SW480 (cell line): ENCODE data around the gene TBC1D9B.
"Not testable (repeated sequence)": the region's sequence is repeated elsewhere in the genome, so short reads cannot be mapped to it uniquely, and the experiment has no call there.

Experiments
- DNase-seq: peaks from one replicate; pipeline ENCODE4 v3.0.0-alpha.2; 2016; ENCODE audit warnings: low spot score

Gene TBC1D9B

DNA sequence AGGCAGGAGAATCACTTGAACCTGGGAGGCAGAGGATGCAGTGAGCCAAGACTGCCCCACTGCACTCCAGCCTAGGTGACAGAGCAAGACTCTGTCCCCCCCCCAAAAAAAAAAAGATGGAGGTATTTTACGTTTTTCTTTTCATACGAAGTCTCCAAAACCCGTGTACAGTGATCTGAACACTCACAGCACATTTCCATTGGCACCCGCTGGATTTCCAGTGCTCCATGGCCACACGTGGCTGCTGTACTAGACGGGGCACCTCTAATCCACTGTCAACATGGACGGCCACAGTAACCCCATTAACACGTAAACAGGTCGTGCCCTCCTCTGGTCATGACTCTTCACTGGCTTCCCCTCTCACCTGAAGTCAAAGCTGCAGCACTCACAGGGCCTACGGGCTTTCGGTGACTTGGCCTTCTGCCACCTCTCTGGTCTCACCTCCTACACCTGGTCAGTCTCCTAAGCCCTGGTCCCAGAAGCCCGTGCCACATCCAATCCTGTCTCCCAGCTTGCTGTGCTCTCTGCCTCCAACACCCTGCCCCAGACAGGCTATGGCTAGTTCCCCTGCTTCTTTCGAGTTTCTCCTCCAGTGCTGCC is 22.1 kb downstream of the TBC1D9B start:
- DNase-seq = no peak

DNA sequence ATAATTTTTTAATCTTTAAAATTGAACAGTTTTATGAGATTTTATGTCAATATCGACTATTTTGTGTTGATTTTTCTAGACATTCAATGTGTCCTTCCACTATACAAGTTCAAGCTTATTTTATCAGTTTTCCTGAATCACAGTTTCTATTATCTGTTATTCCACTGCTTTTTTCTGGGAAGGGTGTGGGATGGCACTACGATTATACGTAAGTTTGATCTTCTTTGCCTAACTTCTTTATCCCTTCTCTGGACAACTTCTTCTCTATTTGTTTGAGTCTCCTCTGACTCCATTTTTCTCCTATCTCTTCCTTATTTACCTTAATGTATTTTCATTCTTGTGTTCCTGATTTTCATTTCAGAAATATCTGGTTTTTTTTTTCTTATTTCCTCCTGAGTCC is 24.5 kb downstream of the TBC1D9B start:
- DNase-seq = no peak

DNA sequence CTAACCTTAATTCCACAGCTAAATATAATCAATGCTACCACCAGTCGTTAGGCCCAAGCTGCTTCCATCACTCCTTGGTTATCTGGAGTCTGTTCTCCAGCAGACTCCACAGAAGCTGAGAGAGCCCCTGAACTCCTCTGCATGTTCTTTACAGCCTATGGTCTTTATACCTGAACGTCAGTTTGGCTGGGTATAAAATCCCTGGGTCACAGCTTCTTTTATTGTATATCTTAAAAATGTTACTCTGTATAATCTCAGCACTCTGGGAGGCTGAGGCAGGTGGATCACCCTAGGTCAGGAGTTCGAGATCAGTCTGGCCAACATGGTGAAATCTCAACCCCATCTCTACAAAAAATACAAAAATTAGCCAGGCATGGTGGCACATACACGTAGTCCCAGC is 25.4 kb downstream of the TBC1D9B start:
- no peak for DNase-seq

DNA sequence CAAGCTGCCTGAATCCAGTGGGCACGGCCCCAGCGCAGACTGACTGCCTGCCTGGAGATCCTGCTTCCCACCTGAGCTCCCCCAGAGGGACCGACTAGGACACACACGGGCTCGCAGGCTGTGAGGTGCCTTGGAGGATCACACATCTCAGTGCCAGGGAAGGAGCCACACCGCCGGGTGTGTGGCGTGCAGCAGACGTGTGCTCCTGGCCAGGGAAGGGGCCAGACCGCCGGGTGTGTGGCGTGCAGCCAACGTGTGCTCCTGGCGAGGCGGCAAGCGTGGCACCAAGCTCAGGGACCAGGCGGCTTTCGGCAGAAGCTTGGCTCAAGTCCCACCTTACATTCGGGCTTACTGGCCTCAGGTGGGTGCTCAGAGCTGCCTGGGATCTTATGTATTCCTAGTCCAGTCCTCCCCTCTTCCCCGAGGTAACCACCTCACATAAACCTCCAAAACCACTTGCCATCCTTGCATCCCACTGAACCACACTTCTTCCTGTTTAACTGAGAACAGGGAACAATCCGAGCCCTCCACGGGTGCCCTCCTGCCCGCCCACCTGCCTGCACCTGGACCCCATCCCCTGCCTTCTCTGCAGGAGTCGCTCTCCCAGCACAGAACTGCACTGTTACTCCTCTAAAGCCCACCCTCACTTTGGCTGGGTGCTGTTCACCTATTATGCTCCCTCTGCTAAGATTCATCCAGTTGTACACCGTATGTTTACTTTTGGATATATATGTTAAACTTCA is 26.7 kb downstream of the TBC1D9B start:
- no peak for DNase-seq

DNA sequence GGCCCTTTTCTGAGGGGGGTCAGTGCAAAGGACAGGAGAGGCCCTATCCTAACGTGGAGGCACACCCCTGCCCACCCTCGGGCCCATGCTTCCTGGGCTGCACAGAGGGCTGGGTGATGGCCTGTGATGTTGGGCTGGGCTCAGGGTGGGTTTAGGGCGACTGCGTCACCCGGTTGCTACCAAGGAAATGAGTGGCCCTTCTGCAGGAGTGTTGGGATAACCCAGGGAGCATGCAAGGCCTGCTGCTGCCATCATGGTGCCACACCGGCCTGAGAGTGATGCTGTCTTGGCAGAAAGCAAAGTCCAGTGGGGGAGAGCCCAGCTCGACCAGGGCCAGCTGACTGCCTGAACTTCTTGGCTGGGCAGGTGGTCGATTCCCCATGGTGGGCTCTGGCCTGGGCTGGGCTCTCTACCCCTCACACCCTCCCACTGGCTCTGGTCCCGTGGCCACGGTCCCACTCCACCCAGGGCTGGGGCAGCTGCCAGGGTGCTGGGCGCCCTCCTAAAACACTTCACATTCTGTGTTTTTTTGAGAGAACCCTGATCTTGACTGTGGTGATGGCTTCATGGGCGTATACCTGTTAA is 27.5 kb downstream of the TBC1D9B start:
- DNase-seq = no peak

DNA sequence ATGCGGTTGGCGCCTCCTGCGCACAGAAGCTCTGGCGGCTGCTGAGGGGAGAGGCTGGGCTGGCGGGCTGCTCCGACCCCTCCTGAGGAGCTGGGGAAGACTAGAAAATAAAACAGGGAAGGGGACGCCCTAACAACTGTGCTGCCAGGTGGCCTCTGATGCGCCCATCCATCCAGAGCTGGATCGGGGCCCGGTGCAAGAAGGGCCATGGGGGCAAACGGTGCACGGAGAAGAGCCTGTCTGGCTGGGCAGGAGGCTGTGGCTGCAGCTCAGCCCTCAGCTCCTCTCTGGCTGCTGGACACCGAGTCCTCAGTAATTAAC is 28.0 kb downstream of the TBC1D9B start:
- no peak for DNase-seq

DNA sequence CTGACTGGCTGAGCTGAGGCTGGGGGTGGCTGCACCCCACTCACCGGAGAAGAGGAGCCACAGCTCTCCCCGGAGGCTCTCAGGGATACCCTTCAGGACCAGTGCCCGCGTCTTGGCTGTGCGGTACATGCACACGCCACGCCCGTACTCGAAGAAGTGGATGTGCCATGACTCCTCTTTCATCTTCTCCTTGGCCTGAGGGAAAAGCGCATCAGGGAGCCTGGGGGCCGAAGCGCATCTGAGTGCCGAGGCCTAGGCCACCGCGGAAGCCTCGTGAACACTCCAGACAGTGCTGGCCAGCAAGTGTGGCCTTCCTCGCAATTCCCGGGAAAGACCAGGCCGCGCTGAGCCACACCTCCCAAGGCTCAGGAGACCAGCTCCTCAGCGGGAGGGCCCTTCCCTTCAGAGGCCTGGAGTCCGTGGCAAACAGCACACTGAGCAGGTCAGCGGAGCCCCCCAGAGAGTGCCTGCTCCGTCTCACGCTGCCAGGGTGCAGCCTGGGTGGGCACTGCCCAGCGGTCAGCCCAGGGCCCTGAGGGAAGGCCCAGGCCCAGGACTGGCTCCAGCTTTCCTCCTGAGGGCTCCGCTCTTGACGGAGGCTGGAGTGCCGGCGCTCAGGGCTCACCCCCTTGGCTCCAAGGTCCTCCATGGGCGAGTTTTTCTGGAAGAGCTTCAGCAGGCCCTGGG is 28.6 kb downstream of the TBC1D9B start:
- DNase-seq = no peak

DNA sequence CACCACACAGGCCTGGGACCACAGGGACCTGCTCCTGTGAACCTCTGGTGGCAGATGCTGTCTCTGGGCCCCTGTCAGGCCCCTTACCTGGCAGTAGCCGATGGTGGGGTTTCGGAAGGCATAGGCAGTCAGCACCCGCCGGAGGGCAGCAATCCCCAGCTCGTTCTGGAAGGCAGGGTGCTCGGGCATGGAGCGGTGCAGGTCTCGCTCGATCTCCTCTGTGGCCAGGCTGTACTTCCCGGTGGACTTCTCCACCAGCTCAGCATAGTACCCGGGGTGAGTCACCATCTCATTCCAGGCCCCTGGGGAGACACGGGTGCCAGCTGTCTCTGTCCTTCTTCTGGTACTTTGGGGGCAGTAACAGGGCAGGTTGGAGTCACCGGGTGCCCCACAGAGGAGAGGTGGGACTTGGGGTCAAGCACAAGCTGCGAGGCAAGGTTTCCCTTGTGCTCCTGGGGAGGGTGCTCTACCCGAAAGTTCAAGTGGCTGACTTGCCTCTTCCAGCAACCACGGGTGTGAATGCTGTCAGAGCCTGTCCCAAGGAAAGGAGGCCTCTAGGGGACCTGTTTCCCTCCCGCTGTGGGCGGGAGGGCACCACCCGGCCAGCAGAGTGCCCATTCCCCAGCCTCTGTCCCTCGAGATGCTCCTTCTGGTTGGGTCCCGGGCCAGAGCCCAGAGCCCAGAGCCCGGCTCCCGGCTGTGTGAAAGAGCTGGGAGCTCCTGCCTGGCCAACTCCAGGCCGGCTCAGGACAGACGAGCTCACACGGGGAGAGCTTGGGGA is 29.3 kb downstream of the TBC1D9B start:
- no peak for DNase-seq

DNA sequence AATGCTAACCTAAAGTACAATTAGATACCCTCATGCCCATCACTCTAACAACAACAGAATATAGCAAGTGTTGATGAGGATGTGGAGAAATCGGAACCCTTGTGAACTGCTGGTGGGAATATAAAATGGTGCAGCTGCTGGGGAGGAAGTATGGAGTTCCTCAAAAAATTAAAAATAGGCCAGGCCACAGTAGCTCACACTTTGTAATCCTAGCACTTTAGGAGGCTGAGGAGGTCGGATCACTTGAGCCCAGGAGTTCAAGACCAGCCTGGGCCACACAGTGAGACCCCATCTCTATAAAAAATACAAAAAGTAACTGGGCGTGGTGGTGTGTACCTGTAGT is 31.1 kb downstream of the TBC1D9B start:
- DNase-seq = no peak

DNA sequence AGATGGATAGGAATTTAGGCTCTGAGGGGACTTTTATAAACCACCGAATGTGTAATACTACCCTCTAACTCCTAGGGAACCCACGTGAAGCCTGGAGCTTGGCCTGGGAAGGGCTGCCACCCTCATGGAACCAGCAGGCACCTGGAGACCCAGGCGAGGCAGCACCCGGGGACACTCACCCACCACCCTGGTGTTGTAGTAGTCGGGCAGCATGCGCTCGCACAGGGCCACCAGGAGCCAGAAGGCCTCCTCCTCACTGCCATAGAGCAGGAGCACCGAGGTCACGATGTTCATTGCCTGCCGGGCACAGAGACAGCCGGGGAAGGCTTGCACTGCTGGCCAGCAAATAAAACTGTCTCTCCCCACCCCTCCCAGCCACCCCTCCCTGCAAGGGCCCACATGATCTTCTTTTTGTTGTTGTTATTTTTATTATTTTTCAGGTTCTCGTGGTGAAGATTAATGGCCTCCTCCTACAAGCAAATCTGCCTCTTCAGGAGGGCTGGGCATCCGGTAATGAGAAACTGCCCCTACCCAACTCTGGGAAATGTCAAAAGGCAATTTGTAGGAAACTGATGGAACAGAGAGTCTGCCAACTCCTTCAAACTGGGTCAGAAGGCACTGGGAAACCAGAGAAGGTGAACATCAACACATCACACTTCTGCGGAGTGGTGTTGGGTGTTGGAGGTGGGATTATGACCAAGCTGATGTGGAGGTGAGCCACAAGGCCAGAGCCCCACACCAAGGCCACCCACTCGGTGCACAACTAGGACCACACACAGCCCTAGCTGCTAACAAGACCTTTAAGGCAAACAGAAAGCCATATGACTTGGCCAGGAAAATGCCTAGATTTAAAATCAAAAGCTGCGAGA is 31.7 kb downstream of the TBC1D9B start:
- DNase-seq = no peak

DNA sequence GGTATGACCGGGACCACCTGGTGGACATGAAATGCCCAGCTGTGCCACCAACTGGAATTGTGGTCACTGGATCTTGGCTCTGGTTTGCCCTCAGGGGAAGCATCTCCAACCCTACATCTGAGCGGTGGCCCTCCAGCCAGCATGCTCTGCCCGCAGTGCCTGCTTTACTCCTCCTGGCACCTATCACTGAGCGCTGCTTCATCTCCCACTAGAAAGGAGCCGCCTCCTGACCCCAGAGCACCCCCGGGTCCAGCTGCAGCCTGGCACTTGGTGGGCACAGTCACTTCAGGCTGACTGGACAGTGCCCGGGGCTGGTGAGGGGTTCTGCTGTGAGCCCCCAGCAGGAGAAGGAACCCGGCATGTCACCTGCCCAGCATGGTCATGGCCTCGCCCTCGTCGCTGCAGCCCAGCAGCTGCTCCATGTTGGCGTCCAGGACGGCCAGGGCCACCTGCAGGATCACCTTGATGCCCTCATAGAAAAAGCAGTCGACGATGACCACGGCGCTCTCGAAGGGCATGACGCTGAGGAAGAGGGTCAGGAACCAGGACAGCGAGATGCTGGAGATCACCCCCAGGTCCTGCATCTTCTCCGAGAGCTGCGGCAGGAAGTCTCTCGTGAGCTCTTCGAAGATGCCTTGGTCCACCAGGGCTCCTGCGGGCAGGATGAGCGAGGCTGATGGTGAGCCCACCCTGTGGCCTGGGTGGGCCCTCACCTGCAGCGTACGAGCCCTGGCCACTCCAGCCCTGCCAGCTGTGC is 33.0 kb downstream of the TBC1D9B start:
- DNase-seq = no peak

DNA sequence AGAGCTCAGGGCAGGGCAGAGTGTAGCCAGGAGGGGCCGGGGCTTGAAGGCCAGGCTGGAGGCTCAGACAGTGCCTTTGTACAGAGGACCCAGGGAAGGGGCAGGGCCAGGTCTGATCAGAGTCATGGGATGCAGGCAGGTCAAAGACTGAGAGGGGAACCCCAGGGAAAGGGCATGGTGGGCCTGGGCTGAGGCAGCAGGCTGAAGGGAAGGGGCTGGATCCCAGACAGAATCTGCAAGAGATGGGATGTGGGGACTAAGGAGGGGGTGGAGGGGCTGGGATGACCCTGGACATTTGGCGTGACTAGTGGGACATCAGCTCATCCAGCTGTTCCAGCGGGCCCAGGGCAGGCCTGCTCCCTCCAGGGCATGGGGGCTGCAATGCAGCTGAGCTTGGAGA is 33.6 kb downstream of the TBC1D9B start:
- DNase-seq = no peak

DNA sequence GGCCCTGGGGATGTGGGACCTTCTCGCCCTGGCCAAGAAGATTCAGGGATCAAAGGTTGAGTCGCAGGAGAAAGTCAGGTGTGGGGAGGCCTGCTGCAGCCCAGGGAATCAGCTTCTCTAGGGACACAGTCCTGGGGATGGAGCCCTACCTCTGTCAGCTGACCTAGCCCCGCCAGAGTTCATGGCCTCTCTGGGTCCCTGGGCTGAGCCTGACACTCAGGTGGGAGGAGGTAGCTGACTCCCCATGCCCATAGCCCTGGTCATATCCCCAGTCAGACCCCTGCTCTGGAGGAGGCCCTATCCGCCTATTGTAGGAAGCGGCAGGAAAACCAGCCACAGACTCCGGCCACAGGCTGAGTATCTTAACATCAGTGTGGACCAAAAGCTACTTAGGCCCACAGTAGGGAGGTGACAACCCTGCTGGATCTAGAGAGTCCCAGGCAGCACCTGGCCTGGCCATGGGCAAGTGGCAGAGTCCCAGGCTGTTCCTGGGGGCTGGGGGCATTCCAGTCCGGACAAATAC is 34.0 kb downstream of the TBC1D9B start:
- DNase-seq = no peak

DNA sequence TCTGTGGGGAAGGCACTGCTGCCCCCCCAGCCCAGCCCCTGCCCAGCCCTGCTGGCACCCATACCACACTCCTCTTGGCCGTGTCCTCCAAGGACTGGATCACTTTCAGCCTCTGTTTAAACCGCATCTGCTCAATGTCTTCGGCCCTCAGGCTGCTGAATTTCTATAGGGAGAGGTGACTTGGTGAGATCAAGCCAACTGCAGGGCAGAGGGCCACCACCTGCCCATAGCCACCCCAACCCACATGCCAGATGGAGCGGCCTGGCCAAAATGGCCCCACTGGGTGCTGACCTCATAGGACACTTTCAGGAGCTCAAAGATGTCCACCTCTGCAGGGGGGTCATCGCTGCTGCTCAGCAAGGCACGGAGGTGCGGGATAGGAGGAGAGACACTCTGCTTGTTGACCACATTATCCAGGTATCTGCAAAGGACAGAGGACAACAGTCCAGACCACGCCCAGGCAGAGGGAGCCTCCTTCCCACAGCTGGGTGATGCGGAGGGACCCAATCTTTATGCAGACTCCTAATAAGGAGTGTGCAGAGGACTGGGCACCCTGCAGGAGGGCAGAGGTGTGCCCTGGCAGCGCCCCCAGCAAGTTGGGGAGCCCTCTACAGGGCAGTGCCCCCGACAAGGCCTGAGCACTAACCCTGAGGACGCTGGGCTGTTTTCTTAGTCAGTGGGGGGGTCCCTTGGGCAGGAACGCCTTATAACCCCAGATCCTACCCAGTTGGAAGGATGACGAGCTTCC is 34.7 kb downstream of the TBC1D9B start:
- no peak for DNase-seq

DNA sequence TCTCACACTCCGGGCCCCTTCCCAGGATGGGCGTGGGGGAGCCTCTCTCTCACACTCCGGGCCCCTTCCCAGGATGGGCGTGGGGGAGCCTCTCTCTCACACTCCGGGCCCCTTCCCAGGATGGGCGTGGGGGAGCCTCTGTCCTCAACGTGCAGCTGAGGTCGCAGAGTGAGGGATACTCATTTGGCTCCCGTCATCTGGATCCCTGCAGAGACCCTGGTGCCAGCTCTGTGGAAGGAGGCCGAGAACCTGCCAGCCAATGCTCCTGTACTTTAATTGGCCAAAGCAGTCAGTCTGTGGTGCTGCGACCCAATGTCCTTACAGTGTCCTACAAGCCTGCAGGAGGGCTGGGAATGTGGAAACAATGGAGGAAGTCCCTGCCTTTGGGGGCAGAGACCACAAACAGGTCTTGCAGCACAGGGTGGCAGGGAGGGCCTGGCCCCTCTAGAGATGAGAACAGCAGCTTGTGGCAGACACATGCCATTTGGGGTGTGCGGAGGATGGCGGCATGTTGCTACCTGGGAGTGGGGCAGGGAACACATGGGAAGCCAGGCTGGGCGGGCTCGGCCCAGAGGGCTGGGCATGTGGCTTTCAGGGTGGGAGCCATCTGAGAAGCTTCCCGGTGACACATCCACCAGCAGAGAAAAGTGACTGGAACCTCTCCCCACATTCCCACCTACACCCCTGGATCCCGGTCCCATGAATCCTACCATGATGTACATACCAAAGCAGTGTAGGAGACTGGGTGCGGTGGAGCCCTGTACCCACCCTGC is 35.5 kb downstream of the TBC1D9B start:
- DNase-seq = no peak

DNA sequence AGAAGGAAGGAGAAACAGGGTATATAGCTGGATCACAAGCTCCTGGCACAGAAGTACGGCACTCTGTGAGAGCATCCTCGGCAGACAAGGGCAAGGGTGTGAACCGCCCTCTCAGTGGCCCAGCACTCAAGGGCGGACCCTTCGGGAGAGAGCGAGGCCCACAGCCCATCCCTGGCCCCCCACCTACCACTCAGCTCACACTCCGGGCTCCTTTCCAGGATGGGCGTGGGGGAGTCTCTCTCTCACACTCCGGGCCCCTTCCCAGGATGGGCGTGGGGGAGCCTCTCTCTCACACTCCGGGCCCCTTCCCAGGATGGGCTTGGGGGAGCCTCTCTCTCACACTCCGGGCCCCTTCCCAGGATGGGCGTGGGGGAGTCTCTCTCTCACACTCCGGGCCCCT is 36.2 kb downstream of the TBC1D9B start:
- DNase-seq = not testable (repeated sequence)

DNA sequence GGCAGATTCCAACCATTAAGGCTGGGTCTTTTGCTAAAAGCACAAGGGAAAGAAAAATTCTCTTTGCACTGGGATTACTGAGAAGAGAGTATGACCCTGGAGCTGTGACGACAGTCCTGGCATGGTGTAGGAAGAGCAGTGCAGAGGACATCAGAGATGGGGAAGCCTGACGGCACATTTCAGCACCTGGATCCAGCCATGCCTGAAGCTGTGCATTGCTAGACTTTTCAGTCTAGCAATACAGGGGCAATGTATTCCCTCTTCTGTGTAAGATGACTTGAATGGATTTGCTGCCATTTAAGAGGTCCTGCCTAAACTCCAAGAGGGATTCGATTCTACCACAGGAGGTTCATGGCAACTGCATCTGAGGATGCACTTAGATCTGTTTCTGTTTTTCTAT is 36.7 kb downstream of the TBC1D9B start:
- DNase-seq = no peak

DNA sequence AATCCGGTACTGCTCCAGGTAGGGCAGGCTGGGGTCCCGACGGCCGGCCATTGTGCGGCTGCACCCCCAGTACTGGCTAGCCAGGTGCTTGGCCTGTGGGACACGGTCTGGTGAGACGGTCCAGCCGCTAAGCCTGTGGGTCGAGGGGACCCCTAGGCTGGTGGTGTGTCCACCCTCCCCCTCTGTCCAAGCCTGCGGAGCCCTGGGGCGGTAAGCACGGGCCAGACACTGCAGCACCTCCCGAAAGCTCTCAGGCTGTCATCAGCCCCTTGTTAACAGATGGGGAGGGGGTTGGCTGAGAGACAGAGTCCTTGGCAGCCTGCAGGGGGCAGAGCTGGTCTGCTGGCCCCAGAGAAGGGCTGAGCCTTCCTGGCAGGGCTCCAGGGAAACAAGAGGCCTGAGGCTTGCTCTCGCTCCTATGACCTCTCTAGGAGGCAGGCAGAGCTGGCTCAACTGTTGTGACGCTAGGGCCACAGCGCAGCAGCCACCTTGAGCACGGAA is 37.2 kb downstream of the TBC1D9B start:
- no peak for DNase-seq
